ENCODE measurements around the gene FBXO15.
A peak's percentile ranks its signal among the peaks of the same experiment; 100 is the strongest.

Gene FBXO15

DNA sequence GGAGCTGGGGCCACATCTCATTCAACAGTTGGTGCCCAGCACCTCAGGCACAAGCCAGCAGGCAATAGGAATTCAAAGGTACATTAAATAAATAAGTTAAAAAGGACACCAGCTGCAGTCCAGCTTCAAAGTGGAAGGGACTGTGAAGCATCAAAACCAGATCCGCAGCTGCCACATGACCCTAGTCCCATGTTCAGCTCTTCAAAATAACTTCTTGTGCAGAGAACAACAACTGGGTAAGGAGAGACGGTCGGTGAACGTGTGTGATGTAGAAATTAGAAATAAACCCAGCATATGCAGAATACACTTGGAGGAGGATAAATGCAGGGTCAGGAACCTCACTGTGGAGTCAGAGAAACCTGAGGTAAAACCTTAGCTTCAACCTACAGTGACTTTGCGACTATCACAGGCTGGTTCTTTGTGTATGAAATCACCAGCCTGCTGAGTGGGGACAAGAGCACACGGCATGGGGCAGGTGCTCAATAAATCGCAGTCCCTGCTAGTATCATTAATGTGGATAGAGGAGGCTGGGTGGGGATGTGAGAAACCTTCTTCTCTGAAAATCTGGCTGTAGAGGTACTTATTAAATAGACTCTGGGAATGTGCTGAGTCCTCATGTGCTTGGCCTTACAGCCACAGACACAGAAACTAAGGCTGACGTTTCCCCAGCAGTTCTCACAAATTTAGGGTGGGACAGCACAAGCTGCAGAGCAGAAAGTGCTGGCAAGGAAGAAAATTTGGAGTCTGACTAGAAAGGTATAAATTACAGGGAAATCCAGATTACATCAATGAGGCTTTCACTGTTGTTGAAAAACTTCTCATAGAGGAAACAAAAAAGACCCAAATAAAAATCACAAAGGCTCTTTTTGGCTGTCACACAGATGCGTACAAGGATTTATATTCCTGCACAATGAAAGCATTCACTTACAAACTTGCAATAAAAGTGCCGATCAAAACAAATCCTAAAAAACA is 20.7 kb downstream of the FBXO15 start:
- peak in 3 of 42 donors; percentile 16 to 34 (median 28) for DNase-seq
- intact Hi-C loops (cut with DNase I): no loop called here

DNA sequence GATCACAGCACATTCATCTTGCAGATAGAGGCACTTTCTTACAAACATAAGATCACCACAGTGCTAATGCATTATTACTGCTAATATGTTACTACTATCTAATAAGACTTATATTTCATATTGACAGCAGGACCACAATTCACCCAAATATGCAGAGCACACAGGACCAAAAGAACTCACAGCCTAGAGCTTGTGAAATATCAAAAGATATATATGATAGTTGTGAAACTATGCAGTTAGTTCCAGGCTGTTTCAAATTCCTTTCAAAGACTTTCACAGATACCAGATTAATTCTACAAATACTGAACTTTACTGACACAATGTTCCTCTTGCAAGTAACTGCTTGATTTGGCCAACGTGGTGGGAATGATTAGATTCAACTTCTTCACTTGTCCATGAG is 23.0 kb downstream of the FBXO15 start:
- intact Hi-C loops (cut with DNase I): no loop called here
- no peak for DNase-seq

DNA sequence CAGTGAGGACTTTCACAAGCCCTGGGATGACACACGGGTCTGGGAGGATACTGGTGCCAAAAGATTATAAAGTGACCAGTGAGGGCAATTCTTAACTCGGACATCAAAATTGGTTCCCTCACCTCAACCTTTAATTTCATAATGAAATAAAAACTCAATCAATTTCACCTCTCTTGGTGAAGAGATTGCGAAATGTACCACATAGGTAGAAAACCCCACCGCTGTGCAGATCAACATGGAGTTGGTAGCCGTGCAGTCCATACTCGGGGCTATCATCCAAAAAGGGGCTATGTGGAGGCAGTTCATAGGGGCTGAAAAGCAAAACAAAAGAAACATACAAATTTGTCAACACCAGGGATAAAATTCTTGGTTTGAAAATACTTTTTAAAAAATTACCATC is 24.4 kb downstream of the FBXO15 start:
- intact Hi-C loops (cut with DNase I): no loop called here
- DNase-seq: no peak

DNA sequence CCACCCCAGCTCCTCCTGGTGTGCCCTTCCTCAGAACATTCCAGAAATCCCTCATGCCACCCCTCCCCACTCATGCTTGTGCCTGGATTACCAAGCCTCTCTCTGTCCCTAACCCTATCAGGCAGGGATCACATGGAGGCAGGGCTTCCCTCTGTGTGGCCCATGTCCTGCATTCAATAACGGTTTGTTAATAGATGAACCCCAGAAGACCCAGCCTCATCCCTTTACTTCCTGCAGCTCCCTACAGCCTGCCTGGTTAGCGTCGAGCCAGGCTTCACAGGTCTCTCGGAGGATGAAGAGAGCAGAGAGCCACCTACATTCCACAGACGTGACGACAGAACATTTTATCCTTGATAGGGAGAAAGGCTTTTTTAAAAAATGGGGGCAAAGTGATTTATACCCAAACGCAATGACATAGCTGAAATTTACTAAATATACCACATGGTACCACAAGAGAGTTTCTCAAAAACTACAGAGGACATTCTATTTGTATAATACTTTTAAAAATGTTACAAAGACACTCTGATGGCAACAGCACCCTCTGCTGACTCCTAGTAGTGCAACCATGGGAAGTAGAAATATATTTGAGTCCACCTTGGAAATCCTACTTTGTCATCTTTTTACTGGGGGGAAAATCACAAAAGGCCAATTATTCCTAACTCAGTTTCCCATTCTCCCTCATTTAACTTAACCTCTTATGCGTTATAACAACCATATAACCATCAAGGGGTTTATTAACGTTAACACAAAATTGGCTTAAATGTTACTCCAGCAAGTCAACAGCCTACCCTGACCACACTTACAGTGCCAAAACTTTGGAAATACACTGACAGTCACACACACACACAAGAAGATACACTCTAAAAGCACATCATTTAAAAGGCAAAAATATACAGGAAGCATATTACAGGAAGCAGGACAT is 30.7 kb downstream of the FBXO15 start:
- DNase-seq: peak in 16 of 42 donors; percentile 21 to 67 (median 55)
- intact Hi-C loops (cut with DNase I): no loop called here

- intact Hi-C loops (cut with DNase I): no loop called here
- DNase-seq: no peak
Observed at GRCh38 chr18:74115046-74115445, 32.6 kb downstream of the FBXO15 start.

DNA sequence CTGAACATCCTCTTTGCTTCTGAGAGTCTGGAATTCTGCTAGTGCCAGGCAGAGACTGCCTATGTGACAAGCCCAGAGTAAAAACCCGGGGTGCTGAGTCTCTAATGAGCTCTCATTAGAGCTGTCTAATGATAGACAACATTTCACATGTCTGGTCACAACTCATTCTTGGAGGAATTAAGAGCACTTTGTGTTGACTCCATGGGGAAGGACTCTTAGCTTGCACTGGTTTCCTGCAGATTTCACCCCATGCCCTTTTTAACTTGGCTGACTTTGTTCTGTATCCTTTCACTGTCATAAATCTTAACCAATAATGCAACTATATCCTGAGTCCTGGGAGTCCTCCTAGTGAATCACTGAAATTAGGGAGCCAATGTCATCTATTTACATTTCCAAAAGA is 33.5 kb downstream of the FBXO15 start:
- intact Hi-C loops (cut with DNase I): no loop called here
- no peak for DNase-seq

- intact Hi-C loops (cut with DNase I): no loop called here
Observed at GRCh38 chr18:74113711-74114110, 33.9 kb downstream of the FBXO15 start.

GRCh38 chr18:74110976-74111375 is 36.7 kb downstream of the FBXO15 start:
- intact Hi-C loops (cut with DNase I): no loop called here
- DNase-seq: no peak

More at GRCh38 chr18:74113711-74114110, 33.9 kb downstream of the FBXO15 start:
- no peak for DNase-seq

DNA sequence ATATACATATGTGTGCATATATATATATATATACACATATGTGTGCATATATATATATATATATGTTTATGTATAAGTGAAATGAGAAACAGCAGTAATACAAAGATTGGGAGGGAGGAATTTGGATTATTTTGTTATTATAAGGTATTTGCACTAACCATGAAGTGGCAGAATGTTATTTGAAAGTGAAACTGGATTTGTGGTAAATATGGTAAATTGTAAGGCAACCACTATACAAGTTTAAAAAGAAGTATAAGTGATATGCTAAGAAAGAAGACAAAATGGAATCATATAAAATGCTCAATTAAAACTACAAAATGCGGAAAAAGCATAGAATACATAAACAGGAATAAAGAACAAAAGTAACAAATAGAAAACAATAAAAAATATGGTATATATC is 37.5 kb downstream of the FBXO15 start:
- intact Hi-C loops (cut with DNase I): no loop called here

GRCh38 chr18:74108460-74108859 is 39.2 kb downstream of the FBXO15 start:
- DNase-seq: no peak
- intact Hi-C loops (cut with DNase I): no loop called here

More for the DNA sequence above, 37.5 kb downstream of the FBXO15 start:
- no peak for DNase-seq

DNA sequence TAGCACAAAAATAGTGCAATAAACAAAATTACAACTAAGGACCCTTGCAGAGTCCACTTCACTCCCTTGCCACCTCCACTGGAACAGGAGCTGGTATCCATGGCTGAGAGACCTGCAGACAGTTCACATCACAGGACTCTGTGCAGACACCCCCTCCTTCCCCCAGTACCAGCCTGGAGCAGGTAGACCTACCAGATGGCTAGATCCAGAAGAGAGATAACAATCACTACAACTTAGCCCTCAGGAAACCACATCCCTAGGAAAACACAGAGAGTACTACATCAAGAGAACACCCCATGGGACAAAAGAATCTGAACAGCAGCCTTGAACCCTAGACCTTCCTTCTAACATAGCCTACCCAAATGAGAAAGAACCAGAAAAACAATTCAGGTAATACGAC is 49.8 kb downstream of the FBXO15 start:
- DNase-seq: no peak
- intact Hi-C loops (cut with DNase I): no loop called here

- DNase-seq: no peak
- intact Hi-C loops (cut with DNase I): no loop called here
Observed at GRCh38 chr18:74092922-74093321, 54.7 kb downstream of the FBXO15 start.

GRCh38 chr18:74084184-74084855 is 63.3 kb downstream of the FBXO15 start:
- no peak for DNase-seq

GRCh38 chr18:74083557-74083952 is 64.1 kb downstream of the FBXO15 start:
- intact Hi-C loops (cut with DNase I): no loop called here
- no peak for DNase-seq

More at GRCh38 chr18:74084184-74084855, 63.3 kb downstream of the FBXO15 start:
- intact Hi-C loops (cut with DNase I): no loop called here

- peak in 3 of 42 donors; percentile 8 to 28 (median 25) for DNase-seq
- intact Hi-C loops (cut with DNase I): no loop called here
Observed at GRCh38 chr18:74082742-74083556, 64.7 kb downstream of the FBXO15 start.

- intact Hi-C loops (cut with DNase I): no loop called here
- DNase-seq: peak in 41 of 42 donors; percentile 55 to 87 (median 74)
Observed at GRCh38 chr18:74081966-74082741, 65.5 kb downstream of the FBXO15 start.

- no peak for DNase-seq
- intact Hi-C loops (cut with DNase I): no loop called here
Observed at GRCh38 chr18:74078257-74078656, 69.4 kb downstream of the FBXO15 start.
